Heart left ventricle (tissue), 13 donors: ENCODE data around the gene NR1H3.

ENCODE experiments used
- CTCF ChIP-seq, 12 donors: fragments of 200-600 bp; sonication (generic) in 4 of 12; IDR thresholded peaks; one replicate each; pipeline versions ENCODE4 v1.5.0 to v1.8.0; 2018 to 2022; ENCODE audit warnings: antibody characterized with exemption in 12 of 12, mild to moderate bottlenecking in 5 of 12
- POLR2A ChIP-seq, 2 donors: fragments of 450-650 bp; IDR thresholded peaks; one replicate each; pipeline ENCODE4 v1.6.1; 2017; ENCODE audit warnings: antibody characterized with exemption in 2 of 2, mild to moderate bottlenecking in 2 of 2, moderate library complexity in 2 of 2
- donor health status: ischemic (EF 13 %, LVEDD 7.1; RV severe dilation, severe dysfunction).
- donor health status: DM: no; HTN: yes; CAD: no.
- donor health status: DM: no; HTN: no; CAD: no.
- donor health status: ischemic (EF 25% LVEDD 6.9; RV normal size, moderate dysfunction).
- donor health status: ischemic (EF 25% LVEDD 5.7; RV mildly dilated, moderate dysfunction).
- donor health status: ischemic (EF 35%, LVEDD 5.7; RV mildly dilated, moderate dysfunction).
- donor health status: nonischemic (EF 11% LVEDD 7.7; RV severe dilation, severe dysfunction).
- donor health status: DM: yes; HTN: yes; CAD: no.
- donor health status: PGD.
- donor health status: ischemic (EF 29% LVEDD 5.4; RV normal size, mild dysfunction).
- donor health status: nonischemic (EF 23%, LVEDD 6.1; RV moderate dilation, normal function).

GRCh38 chr11:47259232-47259977 lies 1.6 kb downstream of the NR1H3 start:
- TF ChIP-seq CTCF (IDR thresholded peaks at IDR 0.05) (peak; percentile 58 to 82 (median 69)), POLR2A (IDR thresholded peaks at IDR 0.05) (no peak)
